Nephron (organoid): ENCODE results near the gene PCDHB5.
"Not testable (repeated sequence)": the region's sequence is repeated elsewhere in the genome, so short reads cannot be mapped to it uniquely, and the experiment has no call there.

Experiments used
- H3K27ac Mint-ChIP-seq, 3 experiments: 2 replicates each; pipeline ENCODE4 v1.8.0; 2020; ENCODE audit warnings: mixed read lengths in 3 of 3, mild to moderate bottlenecking in 2 of 3, moderate library complexity in 1 of 3
- H3K27me3 Mint-ChIP-seq: 2 replicates; pipeline ENCODE4 v1.8.0; 2021; ENCODE audit warnings: low read depth, mild to moderate bottlenecking, moderate library complexity, mixed read lengths
- H3K36me3 Mint-ChIP-seq: 2 replicates; pipeline ENCODE4 v1.8.0; 2020; ENCODE audit warnings: low read depth, mixed read lengths
- H3K4me1 Mint-ChIP-seq: 2 replicates; pipeline ENCODE4 v1.8.0; 2020; ENCODE audit warnings: mixed read lengths
- H3K4me3 Mint-ChIP-seq, 3 experiments: 2 replicates each; pipeline ENCODE4 v1.8.0; 2020; ENCODE audit warnings: mild to moderate bottlenecking in 3 of 3, mixed read lengths in 3 of 3, moderate library complexity in 2 of 3
- H3K9me3 Mint-ChIP-seq: 2 replicates; pipeline ENCODE4 v1.8.0; 2020; ENCODE audit warnings: mixed read lengths
- CTCF ChIP-seq, 3 experiments: fragments of 200-600 bp; sonication (generic); IDR thresholded peaks; one replicate each; pipeline ENCODE4 v1.5.0; 2021; ENCODE audit warnings: antibody characterized with exemption in 3 of 3; ENCODE audit not compliant: unreplicated experiment in 3 of 3

Gene PCDHB5

GRCh38 chr5:141155540-141156374 lies 20.8 kb downstream of the PCDHB5 start:
- H3K9me3 Mint-ChIP-seq: peaks cover 66% of the 10 kb centered on the region
- H3K36me3 Mint-ChIP-seq: peaks cover 58% of the 10 kb centered on the region
- no peaks in the 10 kb centered on the region for H3K27me3 Mint-ChIP-seq
- no peak for TF ChIP-seq CTCF (IDR thresholded peaks at IDR 0.05; ENCODE audit: unreplicated experiment in 3 of 3)
- no peak overlapping the region for H3K4me3 Mint-ChIP-seq
- no peaks in the 10 kb centered on the region for H3K4me1 Mint-ChIP-seq
- no peak overlapping the region for H3K27ac Mint-ChIP-seq

- H3K4me3 Mint-ChIP-seq: not testable (repeated sequence)
Observed at GRCh38 chr5:141157356-141157755, 22.4 kb downstream of the PCDHB5 start.

GRCh38 chr5:141157901-141158300 lies 22.9 kb downstream of the PCDHB5 start:
- not testable (repeated sequence) for H3K27me3 Mint-ChIP-seq, H3K4me3 Mint-ChIP-seq, H3K4me1 Mint-ChIP-seq, H3K27ac Mint-ChIP-seq
- Mint-ChIP-seq H3K36me3 (peaks cover 48% of the 10 kb centered on the region), H3K9me3 (peaks cover 59% of the 10 kb centered on the region)

More at GRCh38 chr5:141157356-141157755, 22.4 kb downstream of the PCDHB5 start:
- Mint-ChIP-seq H3K9me3 (peaks cover 62% of the 10 kb centered on the region), H3K36me3 (peaks cover 53% of the 10 kb centered on the region)
- not testable (repeated sequence) for H3K27me3 Mint-ChIP-seq, H3K4me1 Mint-ChIP-seq, H3K27ac Mint-ChIP-seq

- no peak for TF ChIP-seq CTCF (IDR thresholded peaks at IDR 0.05; ENCODE audit: unreplicated experiment in 3 of 3)
- no peaks in the 10 kb centered on the region for H3K27me3 Mint-ChIP-seq
- H3K4me3 Mint-ChIP-seq: peak within 1 kb of the TSS in 2 of 3 experiments; percentile 5 to 21
- H3K27ac Mint-ChIP-seq: no peak within 1 kb of the TSS
- peaks cover 47% of the 10 kb centered on the region for H3K9me3 Mint-ChIP-seq
- peaks cover 25% of the 10 kb centered on the region for H3K36me3 Mint-ChIP-seq
- H3K4me1 Mint-ChIP-seq: no peaks in the 10 kb centered on the region
Observed at GRCh38 chr5:141172381-141173204, 37.6 kb downstream of the PCDHB5 start, which contains the start of gene PCDHB7. TSS of gene PCDHB7 (plus strand) at chr5:141172644. CDS start at chr5:141172836, 192 bp downstream.

GRCh38 chr5:141174291-141175104 lies 39.5 kb downstream of the PCDHB5 start:
- peaks cover 34% of the 10 kb centered on the region for H3K9me3 Mint-ChIP-seq
- H3K36me3 Mint-ChIP-seq: peaks cover 20% of the 10 kb centered on the region
- H3K27ac Mint-ChIP-seq, H3K27me3 Mint-ChIP-seq, H3K4me1 Mint-ChIP-seq, H3K4me3 Mint-ChIP-seq: not testable (repeated sequence)

- Mint-ChIP-seq H3K36me3 (peaks cover 26% of the 10 kb centered on the region), H3K9me3 (peaks cover 30% of the 10 kb centered on the region), H3K27me3 (no peaks in the 10 kb centered on the region), H3K27ac (no peak overlapping the region), H3K4me1 (no peaks in the 10 kb centered on the region), H3K4me3 (no peak overlapping the region)
- no peak for TF ChIP-seq CTCF (IDR thresholded peaks at IDR 0.05; ENCODE audit: unreplicated experiment in 3 of 3)
Observed at GRCh38 chr5:141175933-141176332, 40.9 kb downstream of the PCDHB5 start.

- Mint-ChIP-seq H3K9me3 (peaks cover 38% of the 10 kb centered on the region), H3K36me3 (peaks cover 32% of the 10 kb centered on the region)
- H3K27ac Mint-ChIP-seq, H3K4me1 Mint-ChIP-seq, H3K4me3 Mint-ChIP-seq, H3K27me3 Mint-ChIP-seq: not testable (repeated sequence)
Observed at GRCh38 chr5:141177577-141178191, 42.7 kb downstream of the PCDHB5 start, which contains the start of gene PCDHB8. TSS of gene PCDHB8 (plus strand) at chr5:141177790. CDS start at chr5:141178035, 245 bp downstream.

GRCh38 chr5:141179371-141179770 lies 44.4 kb downstream of the PCDHB5 start:
- H3K9me3 Mint-ChIP-seq: peaks cover 36% of the 10 kb centered on the region
- not testable (repeated sequence) for H3K4me1 Mint-ChIP-seq, H3K27ac Mint-ChIP-seq, H3K4me3 Mint-ChIP-seq, H3K27me3 Mint-ChIP-seq
- H3K36me3 Mint-ChIP-seq: peaks cover 30% of the 10 kb centered on the region

- Mint-ChIP-seq H3K36me3 (peaks cover 36% of the 10 kb centered on the region), H3K9me3 (peaks cover 39% of the 10 kb centered on the region)
- not testable (repeated sequence) for H3K27ac Mint-ChIP-seq, H3K4me3 Mint-ChIP-seq, H3K27me3 Mint-ChIP-seq, H3K4me1 Mint-ChIP-seq
Observed at GRCh38 chr5:141179876-141180275, 44.9 kb downstream of the PCDHB5 start.
